ENCODE measurements around the gene CDON.

- no peak for TF ChIP-seq NFIC (IDR thresholded peaks at IDR 0.05)
- TF ChIP-seq, protein P1, sequence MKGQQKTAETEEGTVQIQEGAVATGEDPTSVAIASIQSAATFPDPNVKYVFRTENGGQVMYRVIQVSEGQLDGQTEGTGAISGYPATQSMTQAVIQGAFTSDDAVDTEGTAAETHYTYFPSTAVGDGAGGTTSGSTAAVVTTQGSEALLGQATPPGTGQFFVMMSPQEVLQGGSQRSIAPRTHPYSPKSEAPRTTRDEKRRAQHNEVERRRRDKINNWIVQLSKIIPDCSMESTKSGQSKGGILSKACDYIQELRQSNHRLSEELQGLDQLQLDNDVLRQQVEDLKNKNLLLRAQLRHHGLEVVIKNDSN (IDR thresholded peaks at IDR 0.05): no peak
- no peak for TF ChIP-seq EGR1 (IDR thresholded peaks at IDR 0.05)
- TF ChIP-seq, protein P2, sequence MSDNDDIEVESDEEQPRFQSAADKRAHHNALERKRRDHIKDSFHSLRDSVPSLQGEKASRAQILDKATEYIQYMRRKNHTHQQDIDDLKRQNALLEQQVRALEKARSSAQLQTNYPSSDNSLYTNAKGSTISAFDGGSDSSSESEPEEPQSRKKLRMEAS (IDR thresholded peaks at IDR 0.05): no peak
- no peak for TF ChIP-seq RAD21 (IDR thresholded peaks at IDR 0.05; ENCODE audit: low read depth)
- no peak for TF ChIP-seq YY1 (IDR thresholded peaks at IDR 0.05; ENCODE audit: low read depth)
- TF ChIP-seq TEAD4 (IDR thresholded peaks at IDR 0.05): no peak
- TF ChIP-seq ZBTB7A (IDR thresholded peaks at IDR 0.05; ENCODE audit: low read depth): no peak
- no peak for TF ChIP-seq FOXM1 (IDR thresholded peaks at IDR 0.05; ENCODE audit: borderline replicate concordance, low read depth)
- TF ChIP-seq TAF1 (IDR thresholded peaks at IDR 0.05; ENCODE audit: low read depth): no peak
Observed at GRCh38 chr11:126029237-126029636, 33.4 kb downstream of the CDON start.

Data from Ishikawa (cell line).